GM12892 (cell line): Measurements from ENCODE around the gene LGMN.

Experiments used
- POLR2A ChIP-seq: IDR thresholded peaks from 2 replicates; pipeline ENCODE4 v1.6.1; 2011; ENCODE audit warnings: low read depth, low read length, control low read depth
- POLR2AphosphoS5 ChIP-seq: IDR thresholded peaks from 2 replicates; pipeline ENCODE4 v1.6.1; 2011; ENCODE audit warnings: low read depth, low read length, control low read depth
- TAF1 ChIP-seq: IDR thresholded peaks from 2 replicates; pipeline ENCODE4 v1.6.1; 2011; ENCODE audit warnings: low read depth, mild to moderate bottlenecking, control low read depth, low read length, borderline replicate concordance

DNA sequence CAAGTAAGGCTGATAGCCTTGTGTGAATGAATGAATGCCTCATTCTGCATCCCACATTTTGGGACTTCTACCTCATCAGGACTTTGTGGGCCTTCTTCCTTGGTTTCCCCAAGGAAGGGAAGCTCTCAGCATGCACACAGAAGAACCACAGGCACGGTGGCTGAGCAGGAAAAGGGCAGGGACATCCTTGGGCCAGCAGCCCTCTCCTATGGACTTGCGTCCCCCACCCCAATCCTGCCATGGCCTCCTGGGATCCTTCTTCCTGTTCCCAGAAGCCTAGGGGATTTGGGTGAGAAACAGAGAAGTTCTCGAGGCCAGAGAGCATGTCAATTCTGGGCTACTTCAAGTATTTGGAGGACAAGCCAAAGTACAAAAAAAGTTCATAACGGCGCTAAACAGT lies 69.7 kb downstream of the LGMN start:
- no peak for TF ChIP-seq POLR2A
- no peak for TF ChIP-seq TAF1
- no peak for TF ChIP-seq POLR2AphosphoS5
